GM21381 (cell line): Measurements from ENCODE around the gene ANKLE2.
"Not testable (repeated sequence)": the region's sequence is repeated elsewhere in the genome, so short reads cannot be mapped to it uniquely, and the experiment has no call there.

Experiments used
- ATAC-seq: cut with Tn5 transposase; IDR thresholded peaks from one replicate; pipeline ENCODE4 v1.9.1; 2021; ENCODE audit warnings: mild to moderate bottlenecking, moderate library complexity; ENCODE audit not compliant: unreplicated experiment

The ANKLE2 gene

DNA sequence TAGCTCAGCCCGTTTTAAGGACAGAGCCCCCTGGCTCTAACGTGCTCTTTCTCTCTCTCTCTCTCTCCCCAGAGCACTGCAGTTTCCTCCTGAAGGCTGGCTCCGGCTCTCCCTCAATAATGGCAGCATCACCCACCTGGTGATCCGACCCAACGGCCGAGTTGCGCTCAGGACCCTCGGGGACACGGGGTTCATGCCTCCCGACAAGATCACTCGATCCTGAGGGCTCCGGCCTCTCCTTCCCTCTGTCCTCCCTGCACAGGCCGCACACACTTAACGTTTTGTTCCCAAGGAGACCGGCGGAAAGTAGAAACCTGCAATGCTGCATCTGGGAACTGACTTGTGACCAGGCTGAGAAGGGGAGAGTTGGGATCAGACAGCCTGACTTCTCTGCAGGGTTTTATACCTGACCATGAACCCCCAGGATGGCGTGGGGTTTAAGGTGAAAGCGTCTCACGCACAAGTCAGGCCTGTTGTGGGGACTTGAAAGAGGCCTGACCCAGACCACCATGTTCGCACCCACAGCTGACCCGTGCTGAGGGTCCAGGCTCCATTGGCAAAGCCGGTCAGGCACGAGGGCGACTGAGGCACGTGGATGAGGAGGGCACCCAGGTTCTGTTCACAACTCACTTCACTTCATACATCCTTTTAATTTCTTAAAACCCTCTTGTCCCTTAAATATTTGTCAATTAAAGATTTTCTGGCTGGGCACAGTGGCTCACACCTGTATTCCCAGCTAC, 40.9 kb downstream of the ANKLE2 start:
- no peak for ATAC-seq

DNA sequence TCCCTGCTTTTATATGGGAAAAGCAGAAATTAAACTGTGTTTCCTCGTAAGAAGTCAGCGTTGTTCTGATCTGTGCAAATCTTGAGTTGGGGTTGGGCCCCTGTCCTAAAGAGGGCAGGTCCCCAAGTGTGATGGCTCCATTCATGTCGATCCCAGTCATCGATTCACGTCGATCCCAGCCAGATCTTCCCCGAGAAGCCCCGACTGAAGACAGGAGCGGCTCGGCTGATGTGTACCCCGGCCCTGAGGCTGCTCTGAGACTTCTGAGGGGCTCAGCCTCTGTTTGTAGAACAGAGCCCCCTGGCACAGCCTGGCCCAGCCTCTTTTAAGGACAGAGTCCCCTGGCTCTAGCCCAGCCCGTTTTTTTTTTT, 41.7 kb downstream of the ANKLE2 start:
- no peak for ATAC-seq

DNA sequence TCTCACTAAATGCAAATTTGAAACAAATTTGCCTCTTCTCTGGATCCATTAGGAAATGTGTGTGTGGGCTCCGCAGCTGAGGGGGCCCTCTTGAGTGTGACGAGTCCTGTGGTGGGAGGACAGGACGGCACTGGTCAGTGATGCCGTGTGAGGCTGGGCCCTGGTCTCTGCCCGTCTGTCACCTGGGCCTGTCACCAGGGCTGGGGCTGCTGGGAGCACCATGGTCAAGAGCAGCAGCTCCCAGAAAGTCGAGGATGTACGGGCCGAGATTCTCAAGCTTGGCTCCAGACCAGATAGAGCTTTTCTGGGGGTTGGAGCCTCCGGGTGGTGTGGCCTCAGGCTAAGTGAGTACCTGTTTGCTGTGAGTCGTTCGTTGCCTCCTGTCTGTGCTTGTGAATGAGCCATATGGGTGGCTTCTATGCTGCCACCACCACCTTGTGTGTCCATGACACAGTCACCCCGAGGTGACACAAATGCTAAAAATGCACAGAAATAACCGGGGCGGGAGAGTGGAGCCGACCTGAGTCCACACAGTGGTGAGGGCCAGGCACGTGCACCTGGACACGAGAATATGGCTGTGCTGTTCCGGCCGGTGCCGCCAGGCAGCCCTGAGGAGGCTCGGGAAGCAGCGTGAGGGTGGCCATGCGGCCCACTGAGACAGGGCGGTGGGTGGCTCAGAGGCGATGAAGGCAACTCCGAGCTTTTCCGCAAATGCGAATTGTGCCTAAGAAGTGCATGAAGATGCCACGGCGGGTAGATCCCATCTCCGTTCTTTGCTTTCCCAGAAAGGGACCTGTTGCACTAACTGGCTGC, 42.3 kb downstream of the ANKLE2 start:
- no peak for ATAC-seq

DNA sequence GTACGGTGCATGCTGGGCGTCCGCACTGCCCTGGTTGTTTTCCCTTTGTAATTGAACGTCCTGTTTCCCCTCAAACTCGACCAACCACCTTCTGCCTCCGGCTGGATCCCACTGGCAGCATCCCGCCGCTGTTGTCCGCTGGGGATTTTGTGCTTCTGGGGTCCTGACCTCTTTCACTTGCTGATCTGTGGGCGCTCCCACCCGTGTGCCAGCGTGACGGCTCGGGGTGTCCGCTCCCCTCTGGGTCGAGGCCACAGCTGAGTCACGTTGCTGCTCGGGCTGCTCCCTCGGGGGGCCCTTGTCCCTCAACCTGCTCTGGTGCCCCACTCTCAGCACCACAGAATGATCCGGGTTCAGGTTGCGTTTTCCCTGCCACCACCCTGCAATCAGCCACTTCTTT, 43.0 kb downstream of the ANKLE2 start:
- ATAC-seq: no peak

DNA sequence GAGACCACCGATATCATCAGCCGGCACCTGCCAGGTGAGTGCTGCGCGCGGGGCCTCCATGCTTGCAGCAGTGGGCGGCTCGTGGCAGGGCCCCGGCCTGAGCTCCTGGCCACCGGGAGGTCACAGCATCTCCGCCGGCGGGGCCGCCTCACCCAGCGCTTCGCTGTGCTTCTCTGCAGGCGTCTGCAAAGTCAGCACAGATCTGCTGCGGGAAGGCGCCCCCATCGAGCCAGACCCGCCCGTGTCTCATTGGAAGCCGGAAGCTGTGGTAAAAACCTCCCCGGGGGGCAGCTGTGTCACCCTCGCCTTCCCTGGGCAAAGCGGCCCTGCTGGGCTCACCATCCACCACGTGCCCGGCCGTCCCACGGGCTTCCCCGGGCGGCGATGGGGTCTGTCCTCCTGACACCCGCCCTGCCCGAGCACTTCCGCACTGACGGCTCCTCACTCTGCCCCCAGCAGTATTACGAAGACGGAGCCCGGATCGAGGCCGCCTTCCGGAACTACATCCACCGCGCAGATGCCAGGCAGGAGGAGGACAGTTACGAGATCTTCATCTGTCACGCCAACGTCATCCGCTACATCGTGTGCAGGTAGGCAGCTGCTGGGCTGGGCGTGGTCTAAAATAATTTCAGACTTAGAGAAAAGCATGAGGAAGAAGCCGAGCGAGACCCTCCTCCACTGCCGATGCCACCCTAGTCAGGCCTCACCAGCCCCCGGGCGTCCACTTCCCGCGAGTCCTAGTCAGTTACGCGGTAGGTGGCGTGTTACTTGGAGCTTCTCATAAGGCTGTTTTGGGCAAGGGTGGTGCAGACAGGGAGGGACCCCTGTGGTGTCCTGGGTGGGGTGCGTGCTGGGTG, 43.9 kb downstream of the ANKLE2 start:
- ATAC-seq: no peak

DNA sequence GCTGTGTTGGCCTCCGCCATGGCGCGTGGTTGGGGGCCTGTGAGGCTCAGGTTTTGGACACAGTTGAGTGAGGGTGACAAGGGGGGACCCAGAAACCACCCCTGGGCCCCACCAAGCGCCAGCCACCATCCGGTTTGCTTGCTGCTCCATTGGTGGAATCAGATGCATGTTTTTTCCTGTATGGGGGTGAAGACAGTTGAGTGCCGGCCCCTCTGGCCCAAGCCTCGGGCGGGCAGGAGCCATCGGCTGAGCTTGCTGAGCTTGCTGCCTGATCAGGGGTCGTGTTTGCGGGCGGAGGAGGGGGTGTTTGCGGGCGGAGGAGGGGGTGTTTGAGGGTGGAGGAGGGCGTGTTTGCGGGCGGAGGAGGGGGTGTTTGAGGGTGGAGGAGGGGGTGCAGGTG, 44.6 kb downstream of the ANKLE2 start:
- no peak for ATAC-seq

DNA sequence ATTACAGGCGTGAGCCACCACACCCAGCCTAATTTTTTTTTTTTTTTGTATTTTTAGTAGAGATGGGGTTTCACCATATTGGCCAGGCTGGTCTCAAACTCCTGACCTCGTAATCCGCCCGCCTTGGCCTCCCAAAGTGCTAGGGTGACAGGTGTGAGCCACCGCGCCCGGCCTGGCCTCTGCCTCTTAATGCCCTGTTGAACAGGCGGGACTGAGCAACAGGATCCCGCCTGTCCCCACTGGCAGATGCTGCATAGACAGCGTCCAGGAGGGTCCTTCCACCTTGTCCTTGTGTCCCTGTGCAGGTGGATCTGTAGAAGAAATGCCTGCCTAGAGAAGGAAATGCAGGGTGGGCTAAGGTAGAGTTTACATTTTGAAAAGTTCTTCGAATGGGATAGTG, 45.3 kb downstream of the ANKLE2 start:
- ATAC-seq: no peak

DNA sequence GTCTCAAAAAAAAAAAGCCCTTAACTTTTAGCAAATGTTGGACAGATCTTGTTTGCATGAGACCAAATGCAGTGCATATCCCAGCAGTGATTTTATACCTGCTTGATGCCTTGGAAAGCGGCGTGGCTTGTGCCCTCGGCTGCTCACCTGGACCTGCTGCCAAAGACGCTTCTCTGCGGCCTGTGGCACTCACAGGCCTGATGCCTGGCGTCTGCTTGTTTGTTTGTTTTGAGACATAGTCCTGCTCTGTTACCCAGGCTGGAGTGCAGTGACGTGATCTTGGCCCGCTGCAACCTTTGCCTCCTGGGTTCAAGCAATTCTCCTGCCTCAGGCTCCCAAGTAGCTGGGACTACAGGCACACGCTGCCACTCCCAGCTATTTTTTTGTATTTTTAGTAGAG, 45.8 kb downstream of the ANKLE2 start:
- no peak for ATAC-seq

DNA sequence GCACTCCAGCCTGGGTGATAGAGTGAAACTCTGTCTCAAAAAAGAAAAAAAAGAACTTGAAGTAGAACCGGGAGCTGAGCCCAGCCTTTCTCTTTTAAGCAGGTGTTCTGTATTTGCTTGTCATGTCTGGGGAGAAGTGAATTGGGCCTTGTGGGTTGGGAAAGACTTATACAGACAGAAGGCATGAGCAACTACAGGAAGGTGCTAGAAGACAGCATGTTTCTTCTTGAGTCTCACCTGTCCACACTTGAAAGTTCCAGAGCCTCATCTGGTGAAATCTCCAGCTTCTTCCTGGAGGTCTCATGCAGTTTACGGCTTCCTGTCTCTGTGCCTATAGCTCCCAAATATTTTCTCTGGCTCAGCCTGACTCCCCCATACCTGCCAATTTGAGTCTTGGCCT, 48.5 kb downstream of the ANKLE2 start:
- ATAC-seq: no peak

DNA sequence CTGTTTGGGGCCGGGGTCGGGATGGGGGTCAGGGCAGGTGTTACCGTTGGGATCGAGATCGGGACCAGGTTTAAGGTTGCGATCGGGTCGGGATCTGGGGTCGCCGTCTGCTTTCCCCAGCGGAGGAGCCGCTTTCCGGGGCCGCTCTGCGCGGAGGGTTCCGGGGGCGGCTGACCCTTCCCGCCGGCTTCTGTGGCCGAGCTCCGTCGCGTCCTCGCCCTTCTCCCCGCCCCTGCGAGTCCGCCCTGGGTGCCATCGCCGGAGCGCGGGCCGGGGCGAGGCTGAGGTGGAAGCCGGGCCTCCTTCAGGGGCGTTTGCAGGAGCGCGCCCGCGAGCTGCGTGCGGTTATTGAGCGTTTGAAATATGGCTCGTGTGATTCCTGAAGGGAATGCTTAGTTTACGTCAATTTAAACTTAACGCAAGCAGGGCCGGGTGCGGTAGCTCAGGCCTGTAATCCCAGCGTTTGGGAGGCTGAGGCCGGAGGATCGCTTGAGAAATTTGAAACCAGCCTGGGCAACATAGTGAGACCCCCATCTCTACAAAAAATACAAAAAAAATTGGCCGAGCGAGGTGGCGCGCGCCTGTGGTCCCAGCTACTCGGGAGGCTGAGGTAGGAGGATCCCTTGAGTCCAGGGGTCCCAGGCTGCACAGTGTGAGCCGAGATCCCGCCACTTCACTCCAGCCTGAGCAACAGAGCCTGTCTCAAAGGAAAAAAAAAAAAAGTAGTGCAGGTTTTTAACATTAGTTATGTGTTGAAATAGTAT, 50.4 kb downstream of the ANKLE2 start:
- ATAC-seq: no peak

DNA sequence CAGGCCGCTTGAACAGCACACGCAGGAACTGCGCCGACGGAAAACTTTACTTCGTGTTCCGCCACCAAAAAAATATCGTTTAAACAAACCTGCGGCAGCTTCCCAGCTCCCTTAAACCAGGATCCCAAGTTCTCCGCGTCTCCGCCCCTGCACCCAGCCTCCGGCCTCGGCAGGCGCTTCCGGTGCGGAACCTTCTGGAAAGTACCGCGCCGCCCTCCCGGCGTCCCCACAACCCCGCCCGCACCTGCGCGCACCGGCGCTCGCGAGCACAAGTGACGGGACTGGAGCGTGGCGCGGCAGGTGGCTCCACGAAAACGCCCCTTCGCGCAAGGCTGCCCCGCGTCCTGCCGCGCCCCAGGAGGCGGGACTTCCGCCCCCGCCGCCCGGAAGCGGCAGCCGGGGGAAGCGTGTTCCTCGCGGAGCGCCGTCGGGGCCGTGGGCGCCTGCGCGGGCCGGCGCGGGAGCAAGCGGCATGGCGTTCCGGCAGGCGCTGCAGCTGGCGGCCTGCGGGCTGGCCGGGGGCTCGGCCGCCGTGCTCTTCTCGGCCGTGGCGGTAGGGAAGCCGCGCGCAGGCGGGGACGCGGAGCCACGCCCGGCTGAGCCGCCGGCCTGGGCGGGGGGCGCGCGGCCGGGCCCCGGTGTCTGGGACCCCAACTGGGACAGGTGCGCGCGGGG, 51.1 kb downstream of the ANKLE2 start, which contains the start of gene PGAM5:
Gene PGAM5, plus strand, starts transcription at position 438 of the 675 bp plus-strand sequence. Its CDS starts 35 bp downstream, at position 473.
- peak; percentile 93 for ATAC-seq

DNA sequence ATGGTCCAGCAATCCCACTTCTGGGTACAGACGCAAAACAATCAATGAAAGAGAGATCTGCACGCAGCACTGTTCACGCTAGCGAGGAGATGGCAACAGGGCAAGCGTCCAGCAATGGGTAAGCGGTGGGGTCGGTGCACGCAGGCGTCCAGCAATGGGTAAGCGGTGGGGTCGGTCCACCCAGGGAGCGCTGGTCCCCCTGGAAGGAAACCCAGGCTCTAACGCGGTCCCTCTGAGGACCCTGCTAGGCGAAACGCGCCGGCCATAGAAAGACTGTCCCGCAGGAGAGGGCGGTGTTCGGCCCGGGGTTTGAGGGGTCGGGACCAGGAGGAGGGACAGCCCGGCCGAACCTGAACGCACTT, 51.6 kb downstream of the ANKLE2 start:
- ATAC-seq: peak; percentile 22

DNA sequence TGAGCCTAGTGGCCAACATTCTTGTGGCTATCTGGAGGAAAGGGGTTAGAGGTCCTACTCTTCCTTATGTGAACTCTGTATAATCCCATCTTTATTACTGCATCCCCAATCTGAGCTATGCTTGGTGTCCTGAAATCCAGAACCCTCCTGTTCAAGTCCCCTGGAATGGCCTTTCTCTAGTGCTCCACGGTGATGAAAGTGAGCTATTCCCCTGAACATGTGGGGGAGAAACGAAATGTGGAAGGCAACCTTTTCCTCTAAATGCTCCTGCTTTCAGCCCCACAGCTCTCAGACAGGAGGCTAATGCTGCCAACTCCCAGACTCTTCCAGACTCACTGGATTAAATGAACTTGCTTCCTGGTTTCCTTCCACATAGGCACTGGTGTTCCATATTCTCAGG, 53.5 kb downstream of the ANKLE2 start:
- ATAC-seq: no peak

DNA sequence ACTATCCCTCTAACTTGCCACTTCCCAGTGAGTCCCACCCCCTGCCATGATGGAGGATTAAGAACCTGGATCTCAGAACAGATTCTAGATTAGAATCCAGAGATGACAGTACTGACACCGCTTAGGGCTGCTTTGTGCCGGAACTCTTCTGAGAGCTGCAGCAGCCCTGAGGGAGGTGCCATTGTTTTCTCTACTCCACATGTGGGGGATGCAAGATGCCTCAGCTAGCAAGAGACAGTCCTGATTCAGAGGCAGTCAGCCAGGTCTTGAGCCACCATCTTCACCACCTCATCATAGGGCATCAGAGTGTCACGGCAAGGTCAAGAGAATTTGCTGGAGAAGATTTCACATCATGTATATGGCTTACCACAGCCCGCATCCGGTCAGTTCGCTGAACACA, 54.4 kb downstream of the ANKLE2 start:
- ATAC-seq: no peak

DNA sequence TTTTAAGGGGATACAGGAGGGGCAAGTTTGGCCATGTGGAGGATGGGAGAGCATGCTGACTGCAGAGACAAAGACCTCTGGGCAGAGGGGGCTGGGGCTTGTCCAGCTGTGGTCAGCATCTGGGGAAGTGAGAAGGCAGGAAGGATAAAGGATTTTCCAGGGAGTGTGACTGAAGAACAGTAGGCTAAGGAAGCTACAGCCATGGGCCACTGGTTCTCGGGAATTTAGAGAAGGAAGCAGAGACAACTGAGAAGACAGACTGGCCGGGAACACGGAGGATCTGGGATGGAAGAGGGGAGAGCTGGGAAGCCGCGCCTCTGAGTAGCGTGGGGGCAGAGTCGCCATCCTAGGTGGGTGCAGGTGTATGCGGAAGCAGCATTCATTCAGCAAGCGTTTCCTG, 58.0 kb downstream of the ANKLE2 start:
- no peak for ATAC-seq

DNA sequence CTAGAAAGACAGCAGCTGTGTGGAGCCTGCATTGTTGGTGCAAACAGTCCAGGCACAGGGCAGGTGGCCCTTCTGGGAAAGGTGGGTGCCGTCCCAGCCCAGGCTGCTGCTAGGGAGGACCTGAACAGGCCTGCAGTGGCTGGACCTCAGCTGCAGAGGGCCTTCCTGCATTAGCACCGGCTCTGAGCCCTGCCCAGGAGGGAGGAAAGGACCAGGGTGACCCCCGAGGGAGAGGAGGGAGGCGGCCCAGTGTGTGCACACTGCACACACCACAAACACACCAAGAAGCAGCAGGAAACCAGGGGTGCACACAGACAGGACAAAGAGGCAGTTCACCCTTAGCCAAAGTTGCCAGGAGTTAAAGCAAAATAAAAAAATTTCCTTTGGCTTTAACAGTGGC, 59.0 kb downstream of the ANKLE2 start:
- no peak for ATAC-seq

DNA sequence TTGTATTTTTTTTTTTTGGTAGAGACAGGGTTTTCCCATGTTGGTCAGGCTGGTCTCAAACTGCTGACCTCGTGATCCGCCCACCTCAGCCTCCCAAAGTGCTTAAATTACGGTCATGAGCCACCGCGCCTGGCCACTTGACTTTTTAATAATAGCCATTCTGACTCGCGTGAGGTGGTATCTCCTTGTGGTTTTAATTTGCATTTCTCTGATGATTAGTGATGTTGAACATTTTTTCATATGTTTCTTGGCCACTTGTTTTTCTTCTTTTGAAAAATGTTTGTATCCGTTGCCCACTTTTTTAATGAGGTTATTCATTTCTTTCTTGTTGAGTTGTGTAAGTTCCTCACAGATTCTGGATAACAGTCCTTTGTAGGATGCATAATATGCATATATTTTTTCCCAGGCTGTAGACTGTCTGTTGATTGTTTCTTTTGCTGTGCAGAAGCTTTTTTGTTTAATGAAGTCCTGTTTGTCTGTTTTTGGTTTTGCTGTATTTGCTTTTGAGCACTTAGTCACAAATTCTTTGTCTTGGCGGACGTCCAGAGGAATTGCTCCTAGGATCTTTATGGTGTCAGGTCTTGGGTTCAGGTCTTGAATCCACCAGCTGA, 61.3 kb downstream of the ANKLE2 start:
- ATAC-seq: no peak

DNA sequence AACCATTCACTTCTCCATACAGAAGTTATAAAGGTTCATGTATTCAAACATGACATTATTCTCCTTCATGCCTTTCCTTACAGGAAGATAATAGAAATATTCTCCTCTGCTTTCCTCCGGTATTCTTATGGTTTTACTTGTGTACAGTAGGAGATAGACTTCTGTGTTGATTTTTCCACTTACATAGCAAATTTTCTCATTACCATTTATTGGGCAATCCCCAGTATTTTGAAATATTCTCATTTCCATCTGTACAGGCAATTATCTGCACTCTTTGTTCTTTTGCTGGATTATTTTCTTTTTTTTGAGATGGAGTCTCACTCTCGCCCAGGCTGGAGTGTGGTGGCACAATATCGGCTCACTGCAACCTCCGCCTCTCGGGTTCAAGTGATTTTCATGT, 63.3 kb downstream of the ANKLE2 start:
- ATAC-seq: no peak

DNA sequence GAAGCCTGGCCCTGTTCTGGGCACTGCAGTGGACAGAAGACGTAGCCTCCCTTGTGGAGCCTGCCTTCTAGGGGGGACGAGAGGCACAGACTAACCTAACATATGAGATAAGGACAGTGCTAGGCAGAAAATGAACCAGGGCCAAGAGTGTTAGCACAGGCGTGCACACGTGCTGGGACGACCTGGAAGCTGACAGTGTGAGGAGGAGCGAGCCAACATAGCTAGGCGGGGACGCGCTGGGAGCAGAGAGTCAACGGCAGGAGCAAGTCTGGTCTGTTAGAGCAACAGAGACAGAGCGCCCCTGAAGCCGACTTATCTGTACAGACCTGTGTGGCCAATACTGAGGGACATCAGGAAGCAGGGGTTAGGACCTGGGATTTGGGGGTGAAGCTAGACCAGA, 66.2 kb downstream of the ANKLE2 start:
- no peak for ATAC-seq

DNA sequence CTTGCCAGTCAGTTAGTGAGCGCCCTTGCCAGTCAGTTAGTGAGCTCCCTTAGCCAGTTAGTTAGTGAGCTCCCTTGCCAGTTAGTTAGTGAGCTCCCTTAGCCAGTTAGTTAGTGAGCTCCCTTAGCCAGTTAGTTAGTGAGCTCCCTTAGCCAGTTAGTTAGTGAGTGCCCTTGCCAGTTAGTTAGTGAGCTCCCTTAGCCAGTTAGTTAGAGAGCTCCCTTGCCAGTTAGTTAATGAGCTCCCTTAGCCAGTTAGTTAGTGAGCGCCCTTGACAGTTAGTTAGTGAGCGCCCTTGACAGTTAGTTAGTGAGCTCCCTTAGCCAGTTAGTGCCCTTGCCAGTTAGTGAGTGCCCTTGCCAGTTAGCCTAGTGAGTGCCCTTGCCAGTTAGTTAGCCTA, 66.7 kb downstream of the ANKLE2 start:
- ATAC-seq: not testable (repeated sequence)
